Thymus (tissue), 11 donors: ENCODE results near the gene SPTBN5. TPM values are rescaled to one million over a fixed set of nuclear protein-coding genes. Genes with fewer than 3 reads are reported as not detected.
"Not testable (repeated sequence)": the region's sequence is repeated elsewhere in the genome, so short reads cannot be mapped to it uniquely, and the experiment has no call there.

Source experiments
- DNase-seq, 9 donors: peaks; one replicate each; pipeline ENCODE4 v3.0.0-alpha.2; 2013; ENCODE audit warnings: low spot score in 9 of 9, low read depth in 6 of 9, missing footprints in 1 of 9
- H3K27ac ChIP-seq, 2 donors: one replicate each; pipeline ENCODE4 v1.5.1; 2013; ENCODE audit warnings: control low read depth in 1 of 2, low read depth in 1 of 2, low read length in 1 of 2, mild to moderate bottlenecking in 1 of 2, moderate library complexity in 1 of 2
- H3K27me3 ChIP-seq, 2 donors: one replicate each; pipeline ENCODE4 v1.5.1; 2013; ENCODE audit warnings: low read length in 1 of 2; ENCODE audit not compliant: control insufficient read depth in 2 of 2, insufficient read depth in 1 of 2
- H3K36me3 ChIP-seq, 2 donors: one replicate each; pipeline ENCODE4 v1.5.1; 2013; ENCODE audit warnings: low read length in 1 of 2, mild to moderate bottlenecking in 1 of 2, moderate library complexity in 1 of 2; ENCODE audit not compliant: control insufficient read depth in 2 of 2, insufficient read depth in 2 of 2
- H3K4me1 ChIP-seq, 2 donors: one replicate each; pipeline ENCODE4 v1.5.1; 2013; ENCODE audit warnings: low read length in 2 of 2; ENCODE audit not compliant: control insufficient read depth in 2 of 2, insufficient read depth in 2 of 2
- H3K4me3 ChIP-seq, 2 donors: one replicate each; pipeline ENCODE4 v1.5.1; 2013; ENCODE audit warnings: low read length in 2 of 2, control low read depth in 1 of 2, mild to moderate bottlenecking in 1 of 2
- H3K9me3 ChIP-seq, 2 donors: one replicate each; pipeline ENCODE4 v1.5.1; 2013; ENCODE audit warnings: low read length in 1 of 2, mild to moderate bottlenecking in 1 of 2; ENCODE audit not compliant: control insufficient read depth in 2 of 2, insufficient read depth in 1 of 2
- WGBS: extraction: QIAGEN DNeasy Blood & Tissue Kit; methylation state at CpG from one replicate; pipeline ENCODE4 v1.1.7; 2013; 5-methylcytosine and 5-hydroxymethylcytosine counted together
- polyA plus RNA-seq: library from polyadenylated mRNA; stranded (reverse); fragments of 200-250 nt; gene quantifications from one replicate; pipeline ENCODE4 v1.2.3, GENCODE V29; 2013
- total RNA-seq: library from RNA; stranded (reverse); fragments of 120-200 nt; gene quantifications from one replicate; pipeline ENCODE4 v1.2.4, GENCODE V29; 2013
- donor health status: healthy.

The SPTBN5 gene
- total and polyA plus RNA-seq, 2 donors, result 0.57 to 1.6 TPM

DNA sequence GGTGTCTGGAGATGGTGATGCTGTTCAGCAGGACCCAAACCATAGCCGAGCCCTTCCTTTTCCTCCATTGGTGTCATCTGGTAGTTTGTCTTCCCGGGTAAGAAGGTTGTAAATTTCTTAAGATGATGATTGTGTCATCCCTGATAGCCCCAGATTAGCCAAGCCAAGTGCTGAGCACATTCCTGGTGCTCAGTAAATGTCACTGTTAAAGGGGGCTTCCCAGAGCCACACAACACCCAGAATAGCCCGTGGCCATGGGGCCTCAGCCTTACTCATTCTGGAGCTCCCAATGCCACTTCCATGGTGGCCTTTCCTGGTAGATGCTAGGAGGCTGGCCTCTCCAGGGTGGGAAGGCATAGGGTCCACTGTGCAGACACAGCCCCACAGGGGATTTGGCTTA lies 59.8 kb downstream of the SPTBN5 start:
- Histone ChIP-seq H3K4me1 (peaks cover 7 to 28% of the 10 kb centered on the region in 2 donors), H3K27ac (no peak overlapping the region), H3K4me3 (no peak overlapping the region), H3K36me3 (peaks cover 0 to 15% of the 10 kb centered on the region in 2 donors), H3K9me3 (no peaks in the 10 kb centered on the region), H3K27me3 (no peaks in the 10 kb centered on the region)
- WGBS, result 97% methylated on average over 3 of the region's 3 CpGs
- no peak for DNase-seq

DNA sequence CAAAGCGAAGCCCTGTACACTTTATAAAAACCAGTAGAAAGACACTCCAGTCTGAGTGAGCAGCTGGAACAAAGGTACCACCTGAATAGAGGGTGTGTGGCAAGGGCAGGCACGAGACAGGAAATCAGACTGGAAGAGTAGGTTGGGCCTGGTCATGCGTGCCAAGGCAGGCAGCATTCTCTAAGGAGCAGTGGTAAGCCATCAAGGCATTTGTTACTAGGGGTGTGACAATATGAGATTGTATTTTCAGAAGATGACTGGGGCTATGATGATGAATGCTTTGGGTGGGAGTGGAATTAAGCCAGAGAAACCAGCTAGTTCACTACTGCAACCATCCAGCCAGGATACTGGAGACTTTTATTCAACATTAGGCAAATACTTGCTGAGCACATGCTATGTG lies 61.0 kb downstream of the SPTBN5 start:
- H3K27ac ChIP-seq, result no peak overlapping the region
- H3K36me3 ChIP-seq, result peaks cover 0 to 11% of the 10 kb centered on the region in 2 donors
- H3K4me3 ChIP-seq, result no peak overlapping the region
- peaks cover 14 to 29% of the 10 kb centered on the region in 2 donors for H3K4me1 ChIP-seq
- peaks cover 0 to 3% of the 10 kb centered on the region in 2 donors for H3K27me3 ChIP-seq
- H3K9me3 ChIP-seq, result no peaks in the 10 kb centered on the region
- peak in 1 of 9 donors; percentile 21 for DNase-seq
- 47% methylated on average over 3 of the region's 3 CpGs for WGBS

DNA sequence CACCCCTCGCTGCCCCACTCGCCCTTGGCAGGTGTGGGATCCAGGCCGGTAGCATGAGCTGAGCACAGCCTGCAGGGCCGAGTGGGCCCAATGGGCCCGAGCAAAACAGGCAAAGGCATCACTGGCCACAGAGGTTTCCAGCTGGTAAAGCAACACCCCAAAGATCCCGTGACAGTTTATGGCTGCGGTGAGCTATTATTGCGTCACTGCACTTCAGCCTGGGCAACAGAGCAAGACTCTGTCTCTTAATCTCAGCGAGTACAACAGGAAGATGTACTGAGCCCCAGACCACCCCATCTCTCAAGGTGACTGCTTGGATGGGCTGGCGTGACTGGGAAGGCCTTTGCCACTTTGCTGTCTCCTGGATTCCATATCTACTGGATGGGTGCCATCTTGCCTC lies 61.6 kb downstream of the SPTBN5 start:
- Histone ChIP-seq H3K27ac (no peak overlapping the region), H3K4me1 (peaks cover 14 to 33% of the 10 kb centered on the region in 2 donors), H3K36me3 (peaks cover 0 to 9% of the 10 kb centered on the region in 2 donors), H3K27me3 (peaks cover 0 to 3% of the 10 kb centered on the region in 2 donors), H3K4me3 (no peak overlapping the region), H3K9me3 (no peaks in the 10 kb centered on the region)
- WGBS, result 98% methylated on average over 10 of the region's 10 CpGs
- no peak for DNase-seq

DNA sequence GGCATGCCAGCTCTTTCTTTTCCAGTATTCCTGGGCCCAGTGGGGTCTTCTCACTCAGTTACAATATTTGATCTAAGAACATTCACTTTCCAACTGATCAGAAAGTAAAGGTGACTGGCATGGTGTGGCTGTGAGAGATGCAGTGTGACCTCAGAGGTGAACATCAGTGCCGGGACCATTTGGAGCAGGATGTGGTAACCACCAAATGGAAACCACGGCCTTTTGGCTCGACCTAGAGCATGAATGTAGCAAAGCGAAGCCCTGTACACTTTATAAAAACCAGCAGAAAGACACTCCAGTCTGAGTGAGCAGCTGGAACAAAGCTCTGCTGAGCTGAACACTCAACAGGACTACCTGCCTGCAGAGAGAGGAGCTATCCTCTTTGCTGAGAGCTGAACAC lies 62.6 kb downstream of the SPTBN5 start:
- H3K27ac ChIP-seq, H3K4me3 ChIP-seq, H3K36me3 ChIP-seq, H3K9me3 ChIP-seq, H3K27me3 ChIP-seq: not testable (repeated sequence)
- peak in 1 of 9 donors; percentile 33 for DNase-seq
- WGBS, result 9% methylated on average over 4 of the region's 4 CpGs
- peaks cover 14 to 35% of the 10 kb centered on the region in 2 donors for H3K4me1 ChIP-seq

DNA sequence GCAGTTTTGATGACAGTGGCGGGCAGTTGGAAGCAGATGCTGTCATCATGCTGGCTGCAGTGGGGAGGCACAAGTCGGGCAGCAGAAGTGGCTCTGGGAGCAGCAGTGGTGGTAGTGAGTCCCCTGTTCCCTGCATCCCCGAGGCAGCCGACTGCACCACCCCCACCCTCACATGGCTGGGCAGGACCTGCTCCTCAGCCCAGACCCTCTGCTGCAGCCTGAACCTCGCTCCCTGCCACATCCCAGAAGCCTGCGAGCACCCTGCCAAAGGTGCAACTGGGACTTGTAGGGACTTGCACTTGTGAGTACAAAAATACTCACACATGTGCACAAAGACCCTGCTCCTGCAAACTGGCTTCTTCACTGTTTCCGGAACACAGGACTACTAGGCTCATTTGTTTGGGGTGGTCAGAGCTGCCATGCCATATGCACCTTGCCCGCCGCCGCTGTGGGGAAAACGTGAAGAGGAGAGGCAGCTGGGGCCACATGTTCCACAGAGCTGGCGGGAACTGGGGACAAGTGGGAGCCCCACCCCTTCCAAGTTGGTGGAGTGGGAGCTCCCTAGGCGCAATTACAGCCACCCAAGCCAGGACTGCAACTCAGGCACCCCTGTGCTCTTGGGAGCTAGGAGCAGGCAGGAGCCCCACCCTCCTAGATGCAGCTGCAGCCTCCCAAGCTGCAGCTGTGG lies 63.8 kb downstream of the SPTBN5 start:
- no peak overlapping the region for H3K4me3 ChIP-seq
- H3K9me3 ChIP-seq, result no peaks in the 10 kb centered on the region
- DNase-seq, result no peak
- H3K36me3 ChIP-seq, result peaks cover 4 to 17% of the 10 kb centered on the region in 2 donors
- H3K4me1 ChIP-seq, result peaks cover 14 to 35% of the 10 kb centered on the region in 2 donors
- H3K27ac ChIP-seq, result no peak overlapping the region
- peaks cover 0 to 3% of the 10 kb centered on the region in 2 donors for H3K27me3 ChIP-seq
- WGBS, result 95% methylated on average over 13 of the region's 13 CpGs

DNA sequence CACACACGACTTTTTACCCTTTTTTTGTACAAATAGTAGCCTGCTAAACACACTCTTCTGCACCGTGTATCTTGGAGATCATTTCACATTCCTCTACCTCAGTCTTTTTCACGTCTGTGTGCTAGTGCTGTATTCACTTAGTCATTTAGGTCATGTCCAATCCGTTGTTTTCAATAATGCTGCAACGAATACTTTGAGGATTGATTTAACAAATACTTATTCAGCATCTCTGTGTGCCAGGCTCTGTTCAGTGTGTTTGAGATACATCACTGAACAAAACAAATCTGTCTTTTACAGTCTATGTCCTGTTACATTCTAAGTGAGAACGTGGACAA lies 65.1 kb downstream of the SPTBN5 start:
- H3K4me3 ChIP-seq, result peak overlapping the region; percentile 84 to 92
- no peak for DNase-seq
- H3K27me3 ChIP-seq, result peaks cover 0 to 3% of the 10 kb centered on the region in 2 donors
- no peak overlapping the region for H3K27ac ChIP-seq
- peaks cover 14 to 35% of the 10 kb centered on the region in 2 donors for H3K4me1 ChIP-seq
- peaks cover 15 to 22% of the 10 kb centered on the region in 2 donors for H3K36me3 ChIP-seq
- no peaks in the 10 kb centered on the region for H3K9me3 ChIP-seq
- 47% methylated on average over 6 of the region's 6 CpGs for WGBS

DNA sequence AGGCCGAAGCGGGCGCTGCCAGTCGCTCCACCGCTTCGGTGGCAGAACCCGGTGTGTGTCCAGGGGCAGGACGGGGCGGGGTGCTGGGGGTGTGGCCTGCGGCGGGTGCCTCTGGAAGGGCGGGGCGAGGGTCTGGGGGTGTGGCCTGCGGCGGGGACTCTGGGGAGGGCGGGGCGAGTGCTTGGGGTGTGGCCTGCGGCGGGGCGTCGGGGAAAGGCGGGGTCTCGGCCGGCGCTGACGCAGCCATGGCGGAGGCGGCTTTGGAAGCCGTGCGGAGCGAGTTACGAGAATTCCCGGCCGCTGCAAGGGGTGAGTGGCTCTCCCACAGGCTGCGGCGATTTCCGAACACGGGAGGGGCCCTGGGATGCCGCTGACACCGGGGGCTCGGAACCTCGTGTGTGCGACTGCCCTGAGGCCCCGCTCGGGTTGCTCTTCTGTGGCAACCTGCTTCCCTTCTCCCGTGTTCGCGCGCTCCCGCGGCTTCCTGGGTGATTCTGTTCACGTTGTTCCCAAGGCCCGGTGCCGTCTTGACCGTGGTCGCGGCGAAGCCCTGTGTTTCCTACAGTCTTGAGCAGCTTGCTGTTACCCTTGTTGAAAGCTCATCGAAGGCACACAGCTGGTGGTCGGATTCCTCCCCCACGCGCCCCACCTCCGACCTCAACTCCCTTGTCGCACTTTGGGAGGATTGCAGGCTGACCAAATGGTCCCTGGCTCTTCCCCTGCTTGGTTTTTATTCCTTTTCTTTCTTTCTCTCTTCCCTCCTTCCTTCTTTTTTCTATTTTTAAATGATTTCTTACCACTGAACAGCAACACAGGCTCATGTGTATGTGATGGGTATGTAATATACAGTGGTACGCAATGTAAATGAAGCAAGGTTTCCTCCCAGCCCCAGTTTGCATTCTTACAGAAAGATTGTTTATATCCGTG lies 65.7 kb downstream of the SPTBN5 start, which contains the start of gene JMJD7:
Gene JMJD7, plus strand, starts transcription at position 213 of the 927 bp plus-strand sequence. Its CDS starts 33 bp downstream, at position 246.
- Histone ChIP-seq H3K27ac (peak within 1 kb of the TSS; percentile 32 to 71), H3K27me3 (peaks cover 0 to 3% of the 10 kb centered on the region in 2 donors), H3K4me3 (peak within 1 kb of the TSS; percentile 84 to 92), H3K9me3 (no peaks in the 10 kb centered on the region), H3K36me3 (peaks cover 21 to 27% of the 10 kb centered on the region in 2 donors), H3K4me1 (peaks cover 14 to 35% of the 10 kb centered on the region in 2 donors)
- DNase-seq, result peak; percentile 51 to 90 (median 84)
- WGBS, result 1% methylated on average over 66 of the region's 66 CpGs

DNA sequence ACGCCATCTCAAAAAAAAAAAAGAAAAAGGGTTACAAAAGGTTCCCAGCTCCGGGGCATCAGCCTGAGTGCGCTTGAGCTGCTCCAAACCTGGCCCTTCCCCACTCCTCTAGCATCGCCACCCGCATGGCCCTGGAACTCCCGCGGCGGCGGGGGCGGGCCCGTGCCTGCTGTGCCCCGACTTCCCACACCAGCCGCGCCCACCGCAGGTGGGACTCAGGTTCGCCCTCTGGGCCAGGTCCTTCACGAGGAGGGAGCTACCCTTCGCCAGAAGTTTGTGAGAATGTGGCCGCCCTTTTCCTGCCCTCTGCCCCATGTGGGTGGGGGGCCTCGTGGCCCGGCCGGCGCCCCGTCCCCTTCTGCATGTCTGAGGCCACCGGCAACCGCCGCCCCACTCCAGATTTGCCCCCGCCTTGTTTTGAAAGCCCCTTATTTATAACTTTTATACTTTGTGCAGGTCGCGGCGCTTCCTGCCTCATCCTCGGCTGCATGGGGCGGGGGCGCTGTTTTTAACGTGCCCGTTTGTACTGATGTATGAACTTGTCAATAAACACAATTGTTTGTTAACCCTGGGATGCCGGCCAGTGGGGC lies 66.5 kb downstream of the SPTBN5 start:
- H3K4me1 ChIP-seq, result peaks cover 14 to 27% of the 10 kb centered on the region in 2 donors
- DNase-seq, result peak in 3 of 9 donors; percentile 23 to 27 (median 24)
- H3K27ac ChIP-seq, result peak overlapping the region in 1 of 2 donors; percentile 71
- H3K4me3 ChIP-seq, result peak overlapping the region; percentile 84 to 92
- 3% methylated on average over 37 of the region's 37 CpGs for WGBS
- no peaks in the 10 kb centered on the region for H3K9me3 ChIP-seq
- H3K36me3 ChIP-seq, result peaks cover 27 to 32% of the 10 kb centered on the region in 2 donors
- peaks cover 0 to 3% of the 10 kb centered on the region in 2 donors for H3K27me3 ChIP-seq
